Esophagus mucosa (tissue), 1 donor: Measurements from ENCODE around the gene LCLAT1. TPM values are rescaled to one million over a fixed set of nuclear protein-coding genes. Genes with fewer than 3 reads are reported as not detected.
"Not testable (repeated sequence)": the region's sequence is repeated elsewhere in the genome, so short reads cannot be mapped to it uniquely, and the experiment has no call there.

ENCODE experiments used
- ATAC-seq: fragments of 200-7000 bp; cut with Tn5 transposase; one replicate; pipeline ENCODE4 v1.9.1; 2020
- total RNA-seq: library from RNA; stranded (reverse); gene quantifications from one replicate; pipeline ENCODE4 v1.2.4, GENCODE V29; 2023
- donor health status: DM: yes; HTN: yes; CAD: no.

Gene LCLAT1
- total RNA-seq, 1 donor from 2014 or later = 11.6 TPM

- ATAC-seq = no peak
Observed at GRCh38 chr2:30492185-30492584, 45.1 kb downstream of the LCLAT1 start.

- ATAC-seq = no peak
Observed at GRCh38 chr2:30492619-30493018, 45.6 kb downstream of the LCLAT1 start.

- ATAC-seq = no peak
Observed at GRCh38 chr2:30493440-30493839, 46.4 kb downstream of the LCLAT1 start.

GRCh38 chr2:30495896-30496295, 48.9 kb downstream of the LCLAT1 start:
- not testable (repeated sequence) for ATAC-seq

GRCh38 chr2:30499681-30500080, 52.6 kb downstream of the LCLAT1 start:
- ATAC-seq = no peak

GRCh38 chr2:30500699-30501098, 53.7 kb downstream of the LCLAT1 start:
- ATAC-seq = no peak

- no peak for ATAC-seq
Observed at GRCh38 chr2:30502310-30502709, 55.3 kb downstream of the LCLAT1 start.

GRCh38 chr2:30503007-30503694, 56.1 kb downstream of the LCLAT1 start:
- no peak for ATAC-seq

- ATAC-seq = no peak
Observed at GRCh38 chr2:30503695-30504052, 56.6 kb downstream of the LCLAT1 start.

GRCh38 chr2:30504731-30505130, 57.7 kb downstream of the LCLAT1 start:
- no peak for ATAC-seq

- ATAC-seq = no peak
Observed at GRCh38 chr2:30505500-30506180, 58.6 kb downstream of the LCLAT1 start.

- ATAC-seq = not testable (repeated sequence)
Observed at GRCh38 chr2:30507460-30507859, 60.4 kb downstream of the LCLAT1 start.

GRCh38 chr2:30509716-30510115, 62.7 kb downstream of the LCLAT1 start:
- ATAC-seq = no peak

- ATAC-seq = no peak
Observed at GRCh38 chr2:30510409-30510808, 63.4 kb downstream of the LCLAT1 start.

GRCh38 chr2:30511122-30512083, 64.4 kb downstream of the LCLAT1 start:
- ATAC-seq = peak; percentile 52

- no peak for ATAC-seq
Observed at GRCh38 chr2:30512243-30512886, 65.3 kb downstream of the LCLAT1 start.

GRCh38 chr2:30513649-30514048, 66.6 kb downstream of the LCLAT1 start:
- not testable (repeated sequence) for ATAC-seq

- ATAC-seq = no peak
Observed at GRCh38 chr2:30514134-30514847, 67.2 kb downstream of the LCLAT1 start.

- no peak for ATAC-seq
Observed at GRCh38 chr2:30514848-30515435, 67.9 kb downstream of the LCLAT1 start.

GRCh38 chr2:30516166-30516565, 69.1 kb downstream of the LCLAT1 start:
- no peak for ATAC-seq

GRCh38 chr2:30519796-30520195, 72.8 kb downstream of the LCLAT1 start:
- no peak for ATAC-seq

- no peak for ATAC-seq
Observed at GRCh38 chr2:30522421-30522820, 75.4 kb downstream of the LCLAT1 start.
